Measurements from ENCODE around the gene CCN5.
"Not testable (repeated sequence)": the region's sequence is repeated elsewhere in the genome, so short reads cannot be mapped to it uniquely, and the experiment has no call there.

The CCN5 gene

GRCh38 chr20:44714701-44715498 is at the start of gene CCN5:
Gene CCN5, plus strand, starts transcription at chr20:44715369. Its CDS starts 22 bp downstream, at chr20:44715391.
- DNase-seq = no peak

- no peak for DNase-seq
Measured at GRCh38 chr20:44666066-44666465, 49.1 kb upstream of the CCN5 start.

GRCh38 chr20:44670851-44671250 is 44.3 kb upstream of the CCN5 start:
- not testable (repeated sequence) for DNase-seq

- peak; percentile 64 to 73 for DNase-seq
Measured at GRCh38 chr20:44671541-44671940, 43.6 kb upstream of the CCN5 start.

GRCh38 chr20:44672318-44672902 is 42.8 kb upstream of the CCN5 start:
- DNase-seq = not testable (repeated sequence)

- DNase-seq = no peak
Measured at GRCh38 chr20:44678242-44678641, 36.9 kb upstream of the CCN5 start.

- no peak for DNase-seq
Measured at GRCh38 chr20:44678990-44679611, 36.1 kb upstream of the CCN5 start.

- DNase-seq = no peak
Measured at GRCh38 chr20:44681796-44682566, 33.2 kb upstream of the CCN5 start.

GRCh38 chr20:44683263-44684046 is 31.7 kb upstream of the CCN5 start:
- peak; percentile 11 to 65 for DNase-seq

- DNase-seq = no peak
Measured at GRCh38 chr20:44684047-44684967, 30.9 kb upstream of the CCN5 start.

GRCh38 chr20:44686934-44687333 is 28.2 kb upstream of the CCN5 start:
- no peak for DNase-seq

GRCh38 chr20:44688053-44688625 is 27.0 kb upstream of the CCN5 start:
- DNase-seq = no peak

- no peak for DNase-seq
Measured at GRCh38 chr20:44689809-44690208, 25.4 kb upstream of the CCN5 start.

GRCh38 chr20:44690781-44691423 is 24.3 kb upstream of the CCN5 start:
- DNase-seq = no peak

GRCh38 chr20:44691424-44692423 is 23.4 kb upstream of the CCN5 start:
- no peak for DNase-seq

- DNase-seq = no peak
Measured at GRCh38 chr20:44692932-44693480, 22.2 kb upstream of the CCN5 start.

GRCh38 chr20:44693627-44694026 is 21.5 kb upstream of the CCN5 start:
- DNase-seq = no peak

- DNase-seq = no peak
Measured at GRCh38 chr20:44694159-44694558, 21.0 kb upstream of the CCN5 start.

- no peak for DNase-seq
Measured at GRCh38 chr20:44695295-44695673, 19.9 kb upstream of the CCN5 start.
